BLaER1 treated with 17β-estradiol and CSF1 and Interleukin-3, amounts not matched to agents 10 nM and 100 nM (cell line): ENCODE data around the gene SPATA16.

Experiments
- H3K27ac ChIP-seq, 11 experiments: shearing (Covaris generic); formaldehyde crosslinking; 2 replicates each; pipeline ENCODE4 v1.8.1; 2022
- H3K27me3 ChIP-seq, 11 experiments: shearing (Covaris generic); formaldehyde crosslinking; 2 replicates each; pipeline ENCODE4 v1.8.1; 2022
- H3K36me3 ChIP-seq, 11 experiments: shearing (Covaris generic); formaldehyde crosslinking; 2 replicates each; pipeline ENCODE4 v1.8.1; 2022
- H3K4me1 ChIP-seq, 10 experiments: shearing (Covaris generic); formaldehyde crosslinking; 2 replicates each; pipeline ENCODE4 v1.8.1; 2022
- H3K4me2 ChIP-seq, 11 experiments: shearing (Covaris generic); formaldehyde crosslinking; 2 replicates each; pipeline ENCODE4 v1.8.1; 2022
- H3K4me3 ChIP-seq, 10 experiments: shearing (Covaris generic); formaldehyde crosslinking; 2 replicates each; pipeline ENCODE4 v1.8.1; 2022
- H3K9ac ChIP-seq, 11 experiments: shearing (Covaris generic); formaldehyde crosslinking; 2 replicates each; pipeline ENCODE4 v1.8.1; 2022
- H3K9me3 ChIP-seq, 11 experiments: shearing (Covaris generic); formaldehyde crosslinking; replicated peaks in 1 of 11; 2 replicates each; pipeline ENCODE4 v1.8.1; 2022
- H4K20me1 ChIP-seq, 11 experiments: shearing (Covaris generic); formaldehyde crosslinking; 2 replicates each; pipeline ENCODE4 v1.8.1; 2022
- Cebpa-rat ChIP-seq, 11 experiments: shearing (Covaris generic); IDR thresholded peaks; 2 replicates each; pipeline ENCODE4 v1.8.1; 2022

The SPATA16 gene

GRCh38 chr3:172993412-172993811 is 147.6 kb downstream of the SPATA16 start:
- no peaks in the 10 kb centered on the region for H3K36me3 ChIP-seq
- no peaks in the 10 kb centered on the region for H3K4me1 ChIP-seq
- H3K27ac ChIP-seq: no peak overlapping the region
- no peak overlapping the region for H3K4me3 ChIP-seq
- no peaks in the 10 kb centered on the region for H3K27me3 ChIP-seq
- TF ChIP-seq Cebpa-rat (IDR thresholded peaks at IDR 0.05): no peak
- no peak overlapping the region for H3K9ac ChIP-seq
- H3K4me2 ChIP-seq: no peak overlapping the region
- H4K20me1 ChIP-seq: no peaks in the 10 kb centered on the region
- no peaks in the 10 kb centered on the region for H3K9me3 ChIP-seq

- no peak for TF ChIP-seq Cebpa-rat (IDR thresholded peaks at IDR 0.05)
- H3K4me3 ChIP-seq: no peak overlapping the region
- H3K4me2 ChIP-seq: no peak overlapping the region
- H3K9me3 ChIP-seq: no peaks in the 10 kb centered on the region
- peaks cover 0 to 7% (median 0%) of the 10 kb centered on the region in 10 experiments; a peak in 3 of 20 replicates for H3K4me1 ChIP-seq
- no peak overlapping the region for H3K9ac ChIP-seq
- no peaks in the 10 kb centered on the region for H3K27me3 ChIP-seq
- H4K20me1 ChIP-seq: no peaks in the 10 kb centered on the region
- H3K27ac ChIP-seq: no peak overlapping the region
- no peaks in the 10 kb centered on the region for H3K36me3 ChIP-seq
These were observed 149.5 kb downstream of the SPATA16 start for GRCh38 chr3:172991424-172991996.

- no peaks in the 10 kb centered on the region for H4K20me1 ChIP-seq
- H3K36me3 ChIP-seq: no peaks in the 10 kb centered on the region
- H3K9ac ChIP-seq: no peak overlapping the region
- H3K4me2 ChIP-seq: no peak overlapping the region
- H3K4me3 ChIP-seq: no peak overlapping the region
- peaks cover 0 to 8% (median 0%) of the 10 kb centered on the region in 10 experiments; a peak in 3 of 20 replicates for H3K4me1 ChIP-seq
- no peaks in the 10 kb centered on the region for H3K27me3 ChIP-seq
- no peaks in the 10 kb centered on the region for H3K9me3 ChIP-seq
- TF ChIP-seq Cebpa-rat (IDR thresholded peaks at IDR 0.05): no peak
- no peak overlapping the region for H3K27ac ChIP-seq
These were observed 151.7 kb downstream of the SPATA16 start for GRCh38 chr3:172989373-172989772.

GRCh38 chr3:172987273-172987672 is 153.8 kb downstream of the SPATA16 start:
- Histone ChIP-seq H3K9ac (no peak overlapping the region), H3K4me1 (peaks cover 0 to 8% (median 0%) of the 10 kb centered on the region in 10 experiments; a peak in 3 of 20 replicates), H3K9me3 (no peaks in the 10 kb centered on the region), H3K27ac (no peak overlapping the region), H4K20me1 (no peaks in the 10 kb centered on the region), H3K36me3 (no peaks in the 10 kb centered on the region), H3K4me3 (no peak overlapping the region), H3K4me2 (peak overlapping the region in 2 of 11 experiments; percentile 2 to 37; a peak in 1 of 22 replicates), H3K27me3 (no peaks in the 10 kb centered on the region)
- no peak for TF ChIP-seq Cebpa-rat (IDR thresholded peaks at IDR 0.05)

- H3K9ac ChIP-seq: no peak overlapping the region
- H3K36me3 ChIP-seq: no peaks in the 10 kb centered on the region
- no peak overlapping the region for H3K4me2 ChIP-seq
- H3K9me3 ChIP-seq: no peaks in the 10 kb centered on the region
- TF ChIP-seq Cebpa-rat (IDR thresholded peaks at IDR 0.05): no peak
- H3K27me3 ChIP-seq: no peaks in the 10 kb centered on the region
- no peak overlapping the region for H3K4me3 ChIP-seq
- H4K20me1 ChIP-seq: no peaks in the 10 kb centered on the region
- peaks cover 0 to 8% (median 0%) of the 10 kb centered on the region in 10 experiments; a peak in 3 of 20 replicates for H3K4me1 ChIP-seq
- H3K27ac ChIP-seq: no peak overlapping the region
These were observed 156.1 kb downstream of the SPATA16 start for GRCh38 chr3:172984914-172985313.

GRCh38 chr3:172982736-172983364 is 158.2 kb downstream of the SPATA16 start:
- Histone ChIP-seq H3K36me3 (no peaks in the 10 kb centered on the region), H3K9me3 (no peaks in the 10 kb centered on the region), H3K27me3 (no peaks in the 10 kb centered on the region), H3K27ac (no peak overlapping the region), H4K20me1 (no peaks in the 10 kb centered on the region), H3K4me2 (no peak overlapping the region), H3K4me3 (no peak overlapping the region), H3K9ac (no peak overlapping the region), H3K4me1 (peaks cover 0 to 8% (median 0%) of the 10 kb centered on the region in 10 experiments; a peak in 3 of 20 replicates)
- no peak for TF ChIP-seq Cebpa-rat (IDR thresholded peaks at IDR 0.05)

GRCh38 chr3:172981407-172981983 is 159.5 kb downstream of the SPATA16 start:
- H3K4me1 ChIP-seq: 0 out of 20 replicates have a peak, but pooled peaks cover 0 to under 1% (median 0%) of the 10 kb centered on the region in 10 experiments
- no peak overlapping the region for H3K4me3 ChIP-seq
- H3K9ac ChIP-seq: no peak overlapping the region
- H3K4me2 ChIP-seq: no peak overlapping the region
- no peak overlapping the region for H3K27ac ChIP-seq
- H3K36me3 ChIP-seq: no peaks in the 10 kb centered on the region
- no peaks in the 10 kb centered on the region for H3K27me3 ChIP-seq
- H4K20me1 ChIP-seq: no peaks in the 10 kb centered on the region
- no peaks in the 10 kb centered on the region for H3K9me3 ChIP-seq
- no peak for TF ChIP-seq Cebpa-rat (IDR thresholded peaks at IDR 0.05)

- Histone ChIP-seq H3K4me3 (no peak overlapping the region), H3K4me1 (no peaks in the 10 kb centered on the region), H3K27me3 (no peaks in the 10 kb centered on the region), H4K20me1 (no peaks in the 10 kb centered on the region), H3K9ac (no peak overlapping the region), H3K27ac (no peak overlapping the region), H3K9me3 (no peaks in the 10 kb centered on the region), H3K36me3 (no peaks in the 10 kb centered on the region), H3K4me2 (no peak overlapping the region)
- TF ChIP-seq Cebpa-rat (IDR thresholded peaks at IDR 0.05): no peak
These were observed 160.2 kb downstream of the SPATA16 start for GRCh38 chr3:172980849-172981248.

- H3K27ac ChIP-seq: no peak overlapping the region
- no peak overlapping the region for H3K4me3 ChIP-seq
- no peak for TF ChIP-seq Cebpa-rat (IDR thresholded peaks at IDR 0.05)
- no peaks in the 10 kb centered on the region for H3K4me1 ChIP-seq
- no peak overlapping the region for H3K4me2 ChIP-seq
- H4K20me1 ChIP-seq: no peaks in the 10 kb centered on the region
- H3K36me3 ChIP-seq: no peaks in the 10 kb centered on the region
- H3K9ac ChIP-seq: no peak overlapping the region
- H3K27me3 ChIP-seq: no peaks in the 10 kb centered on the region
- no peaks in the 10 kb centered on the region for H3K9me3 ChIP-seq
These were observed 163.3 kb downstream of the SPATA16 start for GRCh38 chr3:172977696-172978095.

GRCh38 chr3:172974969-172975368 is 166.1 kb downstream of the SPATA16 start:
- H4K20me1 ChIP-seq: no peaks in the 10 kb centered on the region; a peak in 1 of 22 replicates
- no peak overlapping the region for H3K9ac ChIP-seq
- H3K4me3 ChIP-seq: no peak overlapping the region
- H3K4me2 ChIP-seq: no peak overlapping the region
- H3K36me3 ChIP-seq: no peaks in the 10 kb centered on the region
- no peaks in the 10 kb centered on the region for H3K9me3 ChIP-seq
- H3K4me1 ChIP-seq: no peaks in the 10 kb centered on the region
- H3K27ac ChIP-seq: no peak overlapping the region
- H3K27me3 ChIP-seq: no peaks in the 10 kb centered on the region
- TF ChIP-seq Cebpa-rat (IDR thresholded peaks at IDR 0.05): no peak
